CD4-positive, alpha-beta T cell (primary cell): ENCODE measurements around the gene UBE2I. TPM values are rescaled to one million over a fixed set of nuclear protein-coding genes. Genes with fewer than 3 reads are reported as not detected.

Experiments used
- ATAC-seq: fragments of 200-7000 bp; cut with Tn5 transposase; one replicate; pipeline ENCODE4 v1.10.0; 2022; ENCODE audit warnings: mild to moderate bottlenecking; ENCODE audit not compliant: poor library complexity
- CTCF ChIA-PET: fragments of 350-600 bp; sonication (Branson Sonifier 250); formaldehyde crosslinking; loops from one replicate; lab custom pipeline; 2021; ENCODE audit warnings: antibody characterized with exemption, inconsistent platforms; lab: Charles Lee
- POLR2A ChIA-PET: fragments of 350-600 bp; sonication (Branson Sonifier 250); formaldehyde crosslinking; loops from one replicate; lab custom pipeline; 2021; ENCODE audit warnings: antibody characterized with exemption, inconsistent platforms; lab: Charles Lee
- DNase-seq, 14 experiments: peaks; one replicate each; pipeline ENCODE4 v3.0.0-alpha.2; 2013 to 2020; ENCODE audit warnings: mixed read lengths in 2 of 14
- H3K27ac ChIP-seq, 2 donors: one replicate each; pipeline versions ENCODE4 v1.5.1 to v1.7.0; 2013; ENCODE audit warnings: low read length in 2 of 2, low read depth in 1 of 2, mild to moderate bottlenecking in 1 of 2
- H3K27me3 ChIP-seq, 2 experiments: 1 replicate in 1 of 2; 2 replicates in 1 of 2; pipeline versions ENCODE4 v1.6.1 to v1.7.0; 2013; ENCODE audit warnings: low read length in 2 of 2, control low read depth in 1 of 2, mild to moderate bottlenecking in 1 of 2, moderate library complexity in 1 of 2; ENCODE audit not compliant: insufficient read depth in 2 of 2, control insufficient read depth in 1 of 2
- H3K36me3 ChIP-seq: one replicate; pipeline ENCODE4 v1.6.1; 2013; ENCODE audit warnings: low read length, control low read depth; ENCODE audit not compliant: insufficient read depth
- H3K4me1 ChIP-seq: one replicate; pipeline ENCODE4 v1.6.1; 2013; ENCODE audit warnings: low read length, control low read depth; ENCODE audit not compliant: insufficient read depth
- H3K4me3 ChIP-seq: one replicate; pipeline ENCODE4 v1.5.1; 2013; ENCODE audit warnings: mild to moderate bottlenecking, low read length, moderate library complexity
- H3K9me3 ChIP-seq, 2 experiments: 1 replicate in 1 of 2; 2 replicates in 1 of 2; pipeline versions ENCODE4 v1.6.1 to v1.7.0; 2013; ENCODE audit warnings: low read length in 2 of 2, mild to moderate bottlenecking in 2 of 2, control low read depth in 1 of 2, moderate library complexity in 1 of 2; ENCODE audit not compliant: control insufficient read depth in 1 of 2, insufficient read depth in 1 of 2
- H3K27ac Mint-ChIP-seq: one replicate; pipeline ENCODE4 v1.8.0; 2020; ENCODE audit warnings: mixed read lengths
- H3K27me3 Mint-ChIP-seq: one replicate; pipeline ENCODE4 v1.8.0; 2021; ENCODE audit warnings: mixed read lengths
- H3K36me3 Mint-ChIP-seq: one replicate; pipeline ENCODE4 v1.8.0; 2021; ENCODE audit warnings: low read depth, mixed read lengths
- H3K4me1 Mint-ChIP-seq: one replicate; pipeline ENCODE4 v1.8.0; 2021; ENCODE audit warnings: low read depth, mixed read lengths
- H3K4me3 Mint-ChIP-seq: one replicate; pipeline ENCODE4 v1.8.0; 2020; ENCODE audit warnings: mild to moderate bottlenecking, mixed read lengths
- H3K9me3 Mint-ChIP-seq: one replicate; pipeline ENCODE4 v1.8.0; 2020; ENCODE audit warnings: mixed read lengths
- CTCF ChIP-seq: fragments of 200-600 bp; IDR thresholded peaks from one replicate; pipeline ENCODE4 v1.8.0; 2022; ENCODE audit warnings: antibody characterized with exemption, mild to moderate bottlenecking
- intact Hi-C, 2 experiments: fragments of 100-400 bp; cut with DNase I in 1 of 2; cut with micrococcal nuclease in 1 of 2; formaldehyde crosslinking; loops; one replicate each; pipeline versions ENCODE4 v1.15.1 to v1.9.0; 2023 to 2025; cut with DNase I, micrococcal nuclease
- total RNA-seq, 174 experiments: library from RNA in 2 of 174; stranded (reverse) in 2 of 174; gene quantifications; one replicate each; pipeline ENCODE4 v1.2.3 and lab custom pipeline; 2021 to 2026

UBE2I gene
- total RNA-seq, 2 experiments from 2014 or later = 247 to 252 TPM

DNA sequence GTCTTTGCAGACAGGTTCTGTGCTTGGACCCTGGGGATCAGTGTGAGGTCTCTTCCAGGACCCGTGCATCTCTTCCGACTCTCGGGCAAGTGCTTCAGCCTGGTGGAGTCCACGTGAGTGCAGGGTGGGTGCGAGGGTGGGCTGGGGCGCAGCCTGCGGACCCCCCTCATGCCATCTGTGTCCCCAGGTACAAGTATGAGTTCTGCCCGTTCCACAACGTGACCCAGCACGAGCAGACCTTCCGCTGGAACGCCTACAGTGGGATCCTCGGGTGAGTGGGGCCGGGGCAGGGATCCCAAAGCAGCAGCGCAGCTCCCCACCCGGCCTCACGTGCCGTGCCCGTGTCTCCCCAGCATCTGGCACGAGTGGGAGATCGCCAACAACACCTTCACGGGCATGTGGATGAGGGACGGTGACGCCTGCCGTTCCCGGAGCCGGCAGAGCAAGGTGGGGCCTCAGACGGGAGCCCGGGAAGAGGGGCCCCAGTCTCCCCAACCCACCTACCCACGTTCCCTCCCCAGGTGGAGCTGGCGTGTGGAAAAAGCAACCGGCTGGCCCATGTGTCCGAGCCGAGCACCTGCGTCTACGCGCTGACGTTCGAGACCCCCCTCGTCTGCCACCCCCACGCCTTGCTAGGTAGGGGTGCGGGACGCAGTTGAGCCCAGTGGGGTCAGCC lies 52.4 kb downstream of the UBE2I start:
- intact Hi-C loops = no loop called here
- no peak for ATAC-seq
- Histone ChIP-seq H3K4me1 (no peaks in the 10 kb centered on the region), H3K9me3 (no peaks in the 10 kb centered on the region), H3K27me3 (no peaks in the 10 kb centered on the region), H3K4me3 (no peak overlapping the region), H3K27ac (no peak overlapping the region), H3K36me3 (peaks cover 55% of the 10 kb centered on the region)
- ChIA-PET CTCF (interaction anchor here (2.2 kb wide), 1 partner anchor 8 kb away, joined by 14 read pairs; no protein-coding TSS in a partner anchor), POLR2A (no interaction called here)
- H3K27me3 Mint-ChIP-seq = no peaks in the 10 kb centered on the region
- H3K4me3 Mint-ChIP-seq = no peak overlapping the region
- DNase-seq = no peak
- H3K9me3 Mint-ChIP-seq = no peaks in the 10 kb centered on the region
- peaks cover 44% of the 10 kb centered on the region for H3K36me3 Mint-ChIP-seq
- H3K27ac Mint-ChIP-seq = no peak overlapping the region
- TF ChIP-seq CTCF = no peak
- peaks cover 4% of the 10 kb centered on the region for H3K4me1 Mint-ChIP-seq

DNA sequence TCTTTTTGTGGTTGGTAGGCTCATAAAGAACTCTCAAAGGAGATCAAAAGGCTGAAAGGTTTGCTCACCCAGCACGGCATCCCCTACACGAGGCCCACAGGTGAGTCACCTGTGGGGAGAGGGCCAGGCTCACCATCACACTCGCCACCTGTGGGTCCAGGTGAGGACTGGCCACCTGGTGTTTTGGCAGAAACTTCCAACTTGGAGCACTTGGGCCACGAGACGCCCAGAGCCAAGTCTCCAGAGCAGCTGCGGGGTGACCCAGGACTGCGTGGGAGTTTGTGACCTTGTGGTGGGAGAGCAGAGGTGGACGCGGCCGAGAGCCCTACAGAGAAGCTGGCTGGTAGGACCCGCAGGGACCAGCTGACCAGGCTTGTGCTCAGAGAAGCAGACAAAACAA lies 53.4 kb downstream of the UBE2I start:
- H3K27me3 Mint-ChIP-seq = no peaks in the 10 kb centered on the region
- no peak for DNase-seq
- CTCF ChIA-PET = interaction anchor here (0.7 to 2.2 kb wide), 15 partner anchors 9 to 361 kb away, joined by 3 to 15 read pairs (median 4); partner anchors contain the start of gene UQCC4
- Histone ChIP-seq H3K36me3 (peaks cover 62% of the 10 kb centered on the region), H3K9me3 (no peaks in the 10 kb centered on the region), H3K4me3 (no peak overlapping the region), H3K27me3 (no peaks in the 10 kb centered on the region), H3K27ac (no peak overlapping the region), H3K4me1 (no peaks in the 10 kb centered on the region)
- no peaks in the 10 kb centered on the region for H3K9me3 Mint-ChIP-seq
- no peak overlapping the region for H3K4me3 Mint-ChIP-seq
- ATAC-seq = no peak
- POLR2A ChIA-PET = interaction anchor here (0.8 to 1.4 kb wide), 2 partner anchors 58 to 176 kb away, joined by 3 to 4 read pairs; partner anchors contain the start of gene UQCC4
- TF ChIP-seq CTCF = no peak
- intact Hi-C loops = no loop called here
- no peak overlapping the region for H3K27ac Mint-ChIP-seq
- peaks cover 44% of the 10 kb centered on the region for H3K36me3 Mint-ChIP-seq
- H3K4me1 Mint-ChIP-seq = peaks cover 4% of the 10 kb centered on the region

DNA sequence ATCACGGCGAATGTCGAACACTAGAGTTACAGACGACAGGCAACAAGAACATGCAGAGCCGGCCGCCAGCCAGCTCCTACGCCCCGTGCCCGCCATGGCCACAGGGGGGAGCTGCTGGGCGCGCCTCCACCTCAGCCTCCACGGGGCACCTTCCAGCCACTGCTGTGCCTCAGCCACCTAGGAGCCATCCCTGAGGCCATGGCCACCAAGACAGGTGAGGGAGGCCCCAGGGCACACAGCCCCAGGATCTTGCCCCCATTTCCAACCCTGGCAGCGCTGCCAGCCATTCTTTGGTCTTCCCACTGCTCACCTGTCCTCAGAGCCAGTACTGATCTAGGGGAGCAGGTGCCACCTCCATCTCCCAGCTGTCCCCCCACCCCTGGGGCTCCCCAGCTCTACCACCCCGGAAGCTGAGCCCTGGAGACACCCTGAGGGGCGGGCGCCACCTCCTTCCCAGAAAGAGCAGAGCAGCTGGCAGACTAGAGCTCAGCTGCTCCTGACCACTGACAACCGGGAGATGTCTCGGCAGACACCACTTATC lies 54.1 kb downstream of the UBE2I start:
- H3K9me3 Mint-ChIP-seq = no peaks in the 10 kb centered on the region
- Histone ChIP-seq H3K36me3 (peaks cover 65% of the 10 kb centered on the region), H3K27me3 (no peaks in the 10 kb centered on the region), H3K9me3 (no peaks in the 10 kb centered on the region), H3K4me1 (no peaks in the 10 kb centered on the region), H3K27ac (no peak overlapping the region), H3K4me3 (no peak overlapping the region)
- no peak overlapping the region for H3K27ac Mint-ChIP-seq
- H3K4me1 Mint-ChIP-seq = no peaks in the 10 kb centered on the region
- TF ChIP-seq CTCF = peak; percentile 82
- intact Hi-C loops = no loop called here
- H3K36me3 Mint-ChIP-seq = peaks cover 48% of the 10 kb centered on the region
- ATAC-seq (peak; percentile 98), DNase-seq (peak; percentile 48 to 82 (median 64))
- H3K4me3 Mint-ChIP-seq = no peak overlapping the region
- no peaks in the 10 kb centered on the region for H3K27me3 Mint-ChIP-seq
- POLR2A ChIA-PET = interaction anchor here (0.8 to 1.4 kb wide), 3 partner anchors 18 to 175 kb away, joined by 3 to 4 read pairs (median 3); partner anchors contain the start of gene UQCC4
- CTCF ChIA-PET = interaction anchor here (0.6 to 2.2 kb wide), 16 partner anchors 9 to 565 kb away, joined by 3 to 15 read pairs (median 4); partner anchors contain the start of gene UQCC4
